GM12892 (cell line): ENCODE results near the gene CNTFR.

Source experiments
- POLR2A ChIP-seq: IDR thresholded peaks from 2 replicates; pipeline ENCODE4 v1.6.1; 2011; ENCODE audit warnings: low read depth, low read length, control low read depth
- POLR2AphosphoS5 ChIP-seq: IDR thresholded peaks from 2 replicates; pipeline ENCODE4 v1.6.1; 2011; ENCODE audit warnings: low read depth, low read length, control low read depth

GRCh38 chr9:34546102-34546833 is 43.3 kb downstream of the CNTFR start:
- no peak for TF ChIP-seq POLR2AphosphoS5
- TF ChIP-seq POLR2A: no peak
